ENCODE data around the gene NALCN.
"Not testable (repeated sequence)": the region's sequence is repeated elsewhere in the genome, so short reads cannot be mapped to it uniquely, and the experiment has no call there.

DNA sequence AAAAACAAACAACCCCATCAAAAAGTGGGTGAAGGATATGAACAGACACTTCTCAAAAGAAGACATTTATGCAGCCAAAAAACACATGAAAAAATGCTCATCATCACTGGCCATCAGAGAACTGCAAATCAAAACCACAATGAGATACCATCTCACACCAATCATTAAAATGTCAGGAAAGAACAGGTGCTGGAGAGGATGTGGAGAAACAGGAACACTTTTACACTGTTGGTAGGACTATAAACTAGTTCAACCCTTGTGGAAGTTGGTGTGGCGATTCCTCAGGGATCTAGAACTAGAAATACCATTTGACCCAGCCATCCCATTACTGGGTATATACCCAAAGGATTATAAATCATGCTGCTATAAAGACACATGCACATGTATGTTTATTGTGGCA, 102.8 kb downstream of the NALCN start:
- TF ChIP-seq, protein P1, sequence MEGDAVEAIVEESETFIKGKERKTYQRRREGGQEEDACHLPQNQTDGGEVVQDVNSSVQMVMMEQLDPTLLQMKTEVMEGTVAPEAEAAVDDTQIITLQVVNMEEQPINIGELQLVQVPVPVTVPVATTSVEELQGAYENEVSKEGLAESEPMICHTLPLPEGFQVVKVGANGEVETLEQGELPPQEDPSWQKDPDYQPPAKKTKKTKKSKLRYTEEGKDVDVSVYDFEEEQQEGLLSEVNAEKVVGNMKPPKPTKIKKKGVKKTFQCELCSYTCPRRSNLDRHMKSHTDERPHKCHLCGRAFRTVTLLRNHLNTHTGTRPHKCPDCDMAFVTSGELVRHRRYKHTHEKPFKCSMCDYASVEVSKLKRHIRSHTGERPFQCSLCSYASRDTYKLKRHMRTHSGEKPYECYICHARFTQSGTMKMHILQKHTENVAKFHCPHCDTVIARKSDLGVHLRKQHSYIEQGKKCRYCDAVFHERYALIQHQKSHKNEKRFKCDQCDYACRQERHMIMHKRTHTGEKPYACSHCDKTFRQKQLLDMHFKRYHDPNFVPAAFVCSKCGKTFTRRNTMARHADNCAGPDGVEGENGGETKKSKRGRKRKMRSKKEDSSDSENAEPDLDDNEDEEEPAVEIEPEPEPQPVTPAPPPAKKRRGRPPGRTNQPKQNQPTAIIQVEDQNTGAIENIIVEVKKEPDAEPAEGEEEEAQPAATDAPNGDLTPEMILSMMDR (conservative IDR thresholded peaks at IDR 0.05 in 1 of 2, IDR thresholded peaks at IDR 0.05 in 1 of 2; ENCODE audit: extremely low read depth in 1 of 2, insufficient read depth in 1 of 2, low read depth in 1 of 2, low read length in 2 of 2), result not testable (repeated sequence)
- TF ChIP-seq EZH2 (IDR thresholded peaks at IDR 0.05; ENCODE audit: borderline replicate concordance, low read length), result not testable (repeated sequence)

Data from mammary epithelial cell (primary cell).